Gastroesophageal sphincter (tissue), 4 donors: ENCODE measurements around the gene HECW1. TPM values are rescaled to one million over a fixed set of nuclear protein-coding genes. Genes with fewer than 3 reads are reported as not detected.

ENCODE experiments used
- ATAC-seq: fragments of 150-250 bp; one replicate; pipeline ENCODE4 v1.9.1; 2016; ENCODE audit warnings: mild to moderate bottlenecking, moderate library complexity
- H3K27ac ChIP-seq, 4 donors: fragments of 200-600 bp; sonication (generic) in 3 of 4; 1 replicate in 3 of 4; 2 replicates in 1 of 4; pipeline ENCODE4 v1.5.1; 2016 to 2019
- H3K27me3 ChIP-seq: fragments of 200-600 bp; sonication (generic); one replicate; pipeline ENCODE4 v1.5.1; 2019
- H3K36me3 ChIP-seq, 2 donors: fragments of 200-600 bp; sonication (generic); one replicate each; pipeline ENCODE4 v1.5.1; 2019; ENCODE audit warnings: control low read depth in 1 of 2
- H3K4me1 ChIP-seq, 3 donors: fragments of 200-600 bp; sonication (generic); 1 replicate in 2 of 3; 2 replicates in 1 of 3; pipeline ENCODE4 v1.5.1; 2016 to 2019; ENCODE audit warnings: control low read depth in 2 of 3
- H3K4me3 ChIP-seq, 2 donors: fragments of 200-600 bp; sonication (generic); one replicate each; pipeline ENCODE4 v1.5.1; 2019; ENCODE audit warnings: mild to moderate bottlenecking in 1 of 2, moderate library complexity in 1 of 2
- H3K9me3 ChIP-seq, 3 donors: fragments of 200-600 bp; sonication (generic); one replicate each; pipeline ENCODE4 v1.5.1; 2017 to 2019; ENCODE audit warnings: control low read depth in 2 of 3
- EP300 ChIP-seq: sonication (generic); formaldehyde crosslinking; IDR thresholded peaks from one replicate; pipeline ENCODE4 v1.6.1; 2017; ENCODE audit warnings: antibody characterized with exemption, mild to moderate bottlenecking
- POLR2A ChIP-seq, 2 donors: fragments of 450-650 bp; IDR thresholded peaks; one replicate each; pipeline ENCODE4 v1.6.1; 2017; ENCODE audit warnings: antibody characterized with exemption in 2 of 2, mild to moderate bottlenecking in 2 of 2, moderate library complexity in 1 of 2
- POLR2AphosphoS5 ChIP-seq: sonication (generic); formaldehyde crosslinking; IDR thresholded peaks from one replicate; pipeline ENCODE4 v1.6.1; 2017; ENCODE audit warnings: antibody characterized with exemption
- WGBS, 2 donors: methylation state at CpG; one replicate each; pipeline ENCODE4 v1.1.5; 2018; ENCODE audit warnings: low coverage in 1 of 2; 5-methylcytosine and 5-hydroxymethylcytosine counted together
- total RNA-seq, 4 donors: library from RNA; depleted of rRNA; stranded (reverse); fragments of >200 nt; gene quantifications; one replicate each; pipeline ENCODE4 v1.1.0, GENCODE V29; 2016
- TF ChIP-seq, protein P1 (sequence below), 4 experiments: fragments of 200-600 bp in 2 of 4; fragments of 450-650 bp in 2 of 4; sonication (generic) in 1 of 4; IDR thresholded peaks; one replicate each; pipeline ENCODE4 v1.5.1; 2017 to 2019; ENCODE audit warnings: antibody characterized with exemption in 4 of 4, mild to moderate bottlenecking in 2 of 4, moderate library complexity in 2 of 4

The HECW1 gene
- total RNA-seq, 4 donors from 2014 or later, result 0.04 to 0.31 (median 0.13) TPM; not detected in 1

DNA sequence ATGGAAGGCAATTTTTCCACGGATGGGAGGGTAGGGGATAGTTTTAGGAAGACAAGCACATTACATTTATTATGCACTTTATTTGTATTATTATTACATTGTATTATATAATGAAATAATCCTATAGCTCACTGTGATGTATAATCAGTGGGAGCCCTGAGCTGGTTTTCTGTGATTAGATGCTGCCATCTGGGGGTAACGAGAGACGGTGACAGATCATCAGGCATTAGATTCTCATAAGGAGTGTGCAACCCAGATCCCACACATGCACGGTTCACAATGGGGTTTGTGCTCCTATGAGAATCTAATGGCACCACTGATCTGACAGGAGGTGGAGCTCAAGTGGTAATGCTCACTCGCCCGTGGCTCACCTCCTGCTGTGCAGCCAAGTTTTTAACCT lies 366.6 kb downstream of the HECW1 start:
- H3K27ac ChIP-seq, result no peak overlapping the region
- no peak overlapping the region for H3K4me3 ChIP-seq
- no peaks in the 10 kb centered on the region for H3K9me3 ChIP-seq
- no peaks in the 10 kb centered on the region for H3K36me3 ChIP-seq
- no peak for ATAC-seq
- TF ChIP-seq POLR2A (IDR thresholded peaks at IDR 0.05) (no peak), EP300 (no peak)
- TF ChIP-seq, protein P1, sequence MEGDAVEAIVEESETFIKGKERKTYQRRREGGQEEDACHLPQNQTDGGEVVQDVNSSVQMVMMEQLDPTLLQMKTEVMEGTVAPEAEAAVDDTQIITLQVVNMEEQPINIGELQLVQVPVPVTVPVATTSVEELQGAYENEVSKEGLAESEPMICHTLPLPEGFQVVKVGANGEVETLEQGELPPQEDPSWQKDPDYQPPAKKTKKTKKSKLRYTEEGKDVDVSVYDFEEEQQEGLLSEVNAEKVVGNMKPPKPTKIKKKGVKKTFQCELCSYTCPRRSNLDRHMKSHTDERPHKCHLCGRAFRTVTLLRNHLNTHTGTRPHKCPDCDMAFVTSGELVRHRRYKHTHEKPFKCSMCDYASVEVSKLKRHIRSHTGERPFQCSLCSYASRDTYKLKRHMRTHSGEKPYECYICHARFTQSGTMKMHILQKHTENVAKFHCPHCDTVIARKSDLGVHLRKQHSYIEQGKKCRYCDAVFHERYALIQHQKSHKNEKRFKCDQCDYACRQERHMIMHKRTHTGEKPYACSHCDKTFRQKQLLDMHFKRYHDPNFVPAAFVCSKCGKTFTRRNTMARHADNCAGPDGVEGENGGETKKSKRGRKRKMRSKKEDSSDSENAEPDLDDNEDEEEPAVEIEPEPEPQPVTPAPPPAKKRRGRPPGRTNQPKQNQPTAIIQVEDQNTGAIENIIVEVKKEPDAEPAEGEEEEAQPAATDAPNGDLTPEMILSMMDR (IDR thresholded peaks at IDR 0.05), result no peak
- H3K27me3 ChIP-seq, result no peaks in the 10 kb centered on the region
- 54 to 86% methylated on average over 4 to 6 of the region's 6 CpGs for WGBS, 2 donors
- H3K4me1 ChIP-seq, result no peaks in the 10 kb centered on the region

DNA sequence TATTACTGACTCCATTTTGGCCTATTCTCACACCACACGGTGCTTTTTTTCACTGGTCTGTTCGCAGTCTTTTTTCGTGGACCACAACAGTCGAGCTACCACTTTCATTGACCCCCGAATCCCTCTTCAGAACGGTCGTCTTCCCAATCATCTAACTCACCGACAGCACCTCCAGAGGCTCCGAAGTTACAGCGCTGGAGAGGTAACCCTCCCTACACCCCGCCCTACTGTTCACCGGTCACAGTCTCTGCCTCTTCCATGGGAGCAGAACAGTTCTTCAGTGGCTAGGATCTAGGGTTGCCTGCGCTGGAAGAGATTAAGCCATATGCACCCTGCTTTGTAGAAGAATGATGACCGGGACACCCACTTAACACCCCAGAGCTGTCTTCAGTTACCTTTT lies 367.1 kb downstream of the HECW1 start:
- H3K36me3 ChIP-seq, result no peaks in the 10 kb centered on the region
- TF ChIP-seq EP300, result no peak
- no peak for TF ChIP-seq POLR2AphosphoS5
- TF ChIP-seq, protein P1 (IDR thresholded peaks at IDR 0.05), result no peak
- no peak for TF ChIP-seq POLR2A (IDR thresholded peaks at IDR 0.05)
- no peak overlapping the region for H3K27ac ChIP-seq
- H3K4me1 ChIP-seq, result no peaks in the 10 kb centered on the region
- 90 to 96% methylated on average over 9 to 10 of the region's 14 CpGs for WGBS, 2 donors
- no peak for ATAC-seq
- no peaks in the 10 kb centered on the region for H3K9me3 ChIP-seq
- no peaks in the 10 kb centered on the region for H3K27me3 ChIP-seq
- H3K4me3 ChIP-seq, result no peak overlapping the region

DNA sequence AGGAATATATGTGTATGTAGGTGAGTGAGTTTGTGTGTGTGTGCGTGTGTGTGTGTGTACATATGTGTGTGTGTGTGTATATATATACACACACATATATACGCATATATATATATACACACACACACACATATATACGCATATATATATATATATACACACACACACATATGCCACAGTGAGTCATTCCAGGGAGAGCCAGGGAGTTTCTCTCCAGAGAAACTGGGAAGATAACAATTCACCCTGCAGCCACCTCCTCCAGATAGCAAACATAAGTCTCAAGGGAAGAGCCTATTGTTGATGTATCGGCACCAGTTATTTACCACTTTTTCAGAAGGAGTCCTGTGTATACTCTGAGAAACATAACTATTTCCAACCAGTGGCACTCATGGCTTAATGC lies 368.1 kb downstream of the HECW1 start:
- Histone ChIP-seq H3K9me3 (no peaks in the 10 kb centered on the region), H3K27ac (no peak overlapping the region), H3K4me1 (no peaks in the 10 kb centered on the region), H3K27me3 (no peaks in the 10 kb centered on the region), H3K4me3 (no peak overlapping the region), H3K36me3 (no peaks in the 10 kb centered on the region)
- ATAC-seq, result no peak
- 83 to 91% methylated on average over 1 to 4 of the region's 4 CpGs for WGBS, 2 donors
- TF ChIP-seq, protein P1 (IDR thresholded peaks at IDR 0.05), result no peak
- no peak for TF ChIP-seq POLR2A (IDR thresholded peaks at IDR 0.05)
- TF ChIP-seq POLR2AphosphoS5, result no peak
- TF ChIP-seq EP300, result no peak

DNA sequence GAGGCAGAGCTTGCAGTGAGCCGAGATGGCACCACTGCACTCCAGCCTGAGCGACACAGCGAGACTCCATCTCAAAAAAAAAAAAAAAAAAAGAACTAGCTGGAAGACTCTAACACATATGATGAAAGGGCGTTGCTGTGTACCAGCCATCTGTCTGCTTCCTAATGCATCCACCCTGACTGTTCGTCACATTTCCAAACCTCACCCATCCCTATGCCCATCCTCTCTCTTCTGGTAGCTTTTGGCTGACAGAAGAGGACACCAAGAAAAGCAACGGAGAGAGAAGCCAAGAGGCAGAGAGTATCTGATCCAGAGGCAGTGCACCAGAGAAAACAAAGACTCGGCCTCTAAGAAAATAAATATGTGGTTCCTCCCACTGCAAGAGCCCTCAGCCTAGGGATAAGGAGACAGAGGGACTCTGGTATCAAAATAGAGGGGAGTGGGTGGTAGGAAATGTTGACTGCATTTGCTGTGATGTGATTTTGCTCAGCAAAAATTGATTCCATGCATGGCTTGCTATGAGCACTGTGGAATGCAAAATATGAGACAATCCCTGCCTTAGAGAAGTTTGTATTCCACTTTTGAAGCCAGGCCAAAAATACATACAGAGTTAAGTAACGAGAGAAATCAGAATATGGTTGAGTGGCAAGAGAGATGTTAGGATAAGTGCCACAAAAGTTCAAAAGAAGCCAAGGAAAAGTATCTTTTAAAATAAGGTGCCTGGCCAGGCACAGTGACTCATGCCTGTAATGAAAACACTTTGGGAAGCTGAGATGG lies 369.6 kb downstream of the HECW1 start:
- Histone ChIP-seq H3K4me1 (peaks cover 0 to 2% (median 0%) of the 10 kb centered on the region in 3 donors), H3K36me3 (no peaks in the 10 kb centered on the region), H3K27ac (no peak overlapping the region), H3K9me3 (no peaks in the 10 kb centered on the region), H3K27me3 (no peaks in the 10 kb centered on the region), H3K4me3 (no peak overlapping the region)
- 8 to 51% methylated on average over 2 to 5 of the region's 8 CpGs for WGBS, 2 donors
- TF ChIP-seq EP300 (no peak), POLR2AphosphoS5 (no peak)
- TF ChIP-seq, protein P1 (IDR thresholded peaks at IDR 0.05), result no peak
- ATAC-seq, result no peak

DNA sequence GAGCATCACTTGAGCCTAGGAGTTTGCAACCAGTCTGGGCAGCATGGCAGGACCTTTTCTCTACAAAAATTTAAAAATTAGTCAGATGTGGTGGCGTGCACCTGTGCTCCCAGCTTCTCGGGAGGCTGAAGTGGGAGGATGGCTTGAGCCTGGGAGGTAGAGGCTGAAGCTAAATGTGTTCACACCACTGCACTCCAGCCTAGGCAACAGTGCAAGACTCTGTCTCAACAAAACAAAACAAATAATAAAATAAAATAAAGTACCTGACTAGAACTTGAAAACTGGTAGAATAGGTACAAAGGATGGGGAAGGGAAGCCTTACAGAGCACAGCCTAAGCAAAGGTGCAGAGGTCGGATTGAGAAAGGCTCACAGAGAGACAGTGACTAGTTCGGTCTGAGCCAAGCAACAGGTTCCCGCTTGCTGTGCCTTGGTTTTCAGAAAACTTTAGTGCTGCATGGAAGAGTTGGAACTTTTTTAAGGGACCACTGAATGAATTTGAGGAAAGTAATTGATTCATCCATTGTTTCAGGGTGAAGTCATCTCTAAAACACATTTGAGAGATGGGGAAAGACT lies 370.3 kb downstream of the HECW1 start:
- H3K36me3 ChIP-seq, result no peaks in the 10 kb centered on the region
- TF ChIP-seq POLR2AphosphoS5, result no peak
- TF ChIP-seq, protein P1 (IDR thresholded peaks at IDR 0.05), result no peak
- no peak for ATAC-seq
- no peaks in the 10 kb centered on the region for H3K27me3 ChIP-seq
- WGBS, 2 donors, result 84 to 88% methylated on average over 5 of the region's 5 CpGs
- H3K9me3 ChIP-seq, result no peaks in the 10 kb centered on the region
- H3K4me3 ChIP-seq, result no peak overlapping the region
- peaks cover 0 to 8% (median 0%) of the 10 kb centered on the region in 3 donors for H3K4me1 ChIP-seq
- H3K27ac ChIP-seq, result no peak overlapping the region
